MM.1S (cell line): ENCODE results near the gene VGLL4.
A peak's percentile ranks its signal among the peaks of the same experiment; 100 is the strongest.

Source experiments
- DNase-seq: peaks from one replicate; pipeline ENCODE4 v3.0.0-alpha.2; 2015
- H2AFZ ChIP-seq: fragments of 300-600 bp; sonication (generic); 2 replicates; pipeline ENCODE4 v1.6.0; 2016; ENCODE audit warnings: antibody characterized with exemption, low read length
- H3F3A ChIP-seq: fragments of 300-600 bp; sonication (generic); 2 replicates; pipeline ENCODE4 v1.6.1; 2016; ENCODE audit warnings: mild to moderate bottlenecking, antibody characterized with exemption, low read length, moderate library complexity, mixed read lengths; ENCODE audit not compliant: insufficient read depth
- H3K27ac ChIP-seq: fragments of 300-600 bp; sonication (generic); 2 replicates; pipeline ENCODE4 v1.5.1; 2016; ENCODE audit warnings: mild to moderate bottlenecking, low read length
- H3K27me3 ChIP-seq: fragments of 300-600 bp; sonication (generic); replicated peaks from 2 replicates; pipeline ENCODE4 v1.6.0; 2016; ENCODE audit warnings: low read length; ENCODE audit not compliant: insufficient read depth
- H3K36me3 ChIP-seq: fragments of 300-600 bp; sonication (generic); replicated peaks from 2 replicates; pipeline ENCODE4 v1.6.1; 2016; ENCODE audit warnings: mild to moderate bottlenecking, low read length, mixed read lengths; ENCODE audit not compliant: insufficient read depth
- H3K4me1 ChIP-seq: fragments of 300-600 bp; sonication (generic); 2 replicates; pipeline ENCODE4 v1.6.1; 2016; ENCODE audit warnings: low read length, mixed read lengths
- H3K4me2 ChIP-seq: fragments of 300-600 bp; sonication (generic); 2 replicates; pipeline ENCODE4 v1.6.0; 2016; ENCODE audit warnings: low read depth, low read length
- H3K4me3 ChIP-seq: fragments of 300-600 bp; sonication (generic); 2 replicates; pipeline ENCODE4 v1.5.1; 2016; ENCODE audit warnings: low read length, mixed read lengths
- H3K79me2 ChIP-seq: fragments of 300-600 bp; sonication (generic); 2 replicates; pipeline ENCODE4 v1.6.1; 2016; ENCODE audit warnings: mixed run types, low read length, mixed read lengths
- H3K9ac ChIP-seq: fragments of 300-600 bp; sonication (generic); 2 replicates; pipeline ENCODE4 v1.6.1; 2016; ENCODE audit warnings: low read length, mixed read lengths
- H3K9me2 ChIP-seq: fragments of 300-600 bp; sonication (generic); replicated peaks from 2 replicates; pipeline ENCODE4 v1.6.1; 2016; ENCODE audit warnings: mild to moderate bottlenecking, low read length, mixed read lengths; ENCODE audit not compliant: insufficient read depth
- H3K9me3 ChIP-seq: fragments of 300-600 bp; sonication (generic); replicated peaks from 2 replicates; pipeline ENCODE4 v1.6.1; 2016; ENCODE audit warnings: mild to moderate bottlenecking, low read length, mixed read lengths; ENCODE audit not compliant: insufficient read depth
- H4K20me1 ChIP-seq: fragments of 300-600 bp; sonication (generic); 2 replicates; pipeline ENCODE4 v1.6.1; 2016; ENCODE audit warnings: mild to moderate bottlenecking, low read length, moderate library complexity, mixed read lengths; ENCODE audit not compliant: insufficient read depth
- EZH2 ChIP-seq: fragments of 300-600 bp; sonication (generic); optimal IDR thresholded peaks from 2 replicates; pipeline ENCODE3; 2017; ENCODE audit warnings: low read depth, mild to moderate bottlenecking, antibody characterized with exemption, low read length, mixed read lengths
- EZH2phosphoT487 ChIP-seq: fragments of 300-600 bp; sonication (generic); IDR thresholded peaks from 2 replicates; pipeline ENCODE4 v1.6.1; 2018; ENCODE audit warnings: antibody characterized with exemption, low read length
- TF ChIP-seq, protein P1 (sequence below): fragments of 300-600 bp; sonication (generic); IDR thresholded peaks from 2 replicates; pipeline ENCODE4 v1.5.1; 2016; ENCODE audit warnings: antibody characterized with exemption, low read length, mixed read lengths

Gene VGLL4

DNA sequence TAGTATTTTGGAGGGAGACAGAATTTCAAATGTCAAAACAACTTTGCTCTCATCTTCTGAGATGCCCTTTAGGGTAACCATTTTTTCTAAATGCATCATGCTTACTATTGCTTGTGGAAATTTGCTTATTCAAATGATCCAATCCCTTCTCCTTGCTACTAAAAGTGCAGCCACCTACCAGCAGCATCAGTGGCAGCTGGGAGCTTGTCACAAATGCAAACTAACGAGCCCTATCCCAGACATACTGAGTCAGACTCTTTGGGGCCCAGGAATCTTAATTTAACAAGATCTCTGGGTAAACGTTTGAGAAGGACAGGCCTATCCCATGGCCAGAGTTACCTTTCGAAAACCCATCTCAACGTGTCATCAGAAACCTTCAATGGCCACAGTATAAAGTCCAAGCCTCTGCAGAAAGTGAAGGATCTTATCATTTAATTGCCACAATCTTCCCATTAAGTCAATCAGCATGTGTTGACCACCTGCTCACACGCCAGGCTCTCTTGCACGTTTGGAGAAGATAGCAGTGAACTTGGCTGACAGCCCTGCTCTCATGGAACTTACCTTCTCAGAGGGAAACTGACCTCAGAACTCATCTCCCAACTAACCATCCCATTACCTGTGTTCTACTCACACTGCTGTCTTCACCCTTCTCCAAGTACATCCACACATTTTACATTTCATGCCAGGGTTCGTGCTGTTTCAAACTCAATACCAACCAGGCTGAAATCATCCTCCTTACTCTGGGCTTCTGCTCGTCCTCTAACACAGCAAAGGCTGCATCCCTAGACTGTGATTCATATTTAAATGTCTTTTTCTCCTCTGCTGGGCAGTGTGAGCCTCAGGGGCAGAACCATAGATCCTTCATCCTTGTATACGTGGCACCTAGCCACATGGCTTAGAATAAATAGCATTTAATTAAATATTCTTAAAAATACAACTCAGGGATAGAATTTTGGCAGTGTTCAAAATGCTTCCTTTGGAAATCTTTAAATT, 24.8 kb upstream of the VGLL4 start:
- TF ChIP-seq EZH2phosphoT487 (no peak), EZH2 (no peak)
- TF ChIP-seq, protein P1, sequence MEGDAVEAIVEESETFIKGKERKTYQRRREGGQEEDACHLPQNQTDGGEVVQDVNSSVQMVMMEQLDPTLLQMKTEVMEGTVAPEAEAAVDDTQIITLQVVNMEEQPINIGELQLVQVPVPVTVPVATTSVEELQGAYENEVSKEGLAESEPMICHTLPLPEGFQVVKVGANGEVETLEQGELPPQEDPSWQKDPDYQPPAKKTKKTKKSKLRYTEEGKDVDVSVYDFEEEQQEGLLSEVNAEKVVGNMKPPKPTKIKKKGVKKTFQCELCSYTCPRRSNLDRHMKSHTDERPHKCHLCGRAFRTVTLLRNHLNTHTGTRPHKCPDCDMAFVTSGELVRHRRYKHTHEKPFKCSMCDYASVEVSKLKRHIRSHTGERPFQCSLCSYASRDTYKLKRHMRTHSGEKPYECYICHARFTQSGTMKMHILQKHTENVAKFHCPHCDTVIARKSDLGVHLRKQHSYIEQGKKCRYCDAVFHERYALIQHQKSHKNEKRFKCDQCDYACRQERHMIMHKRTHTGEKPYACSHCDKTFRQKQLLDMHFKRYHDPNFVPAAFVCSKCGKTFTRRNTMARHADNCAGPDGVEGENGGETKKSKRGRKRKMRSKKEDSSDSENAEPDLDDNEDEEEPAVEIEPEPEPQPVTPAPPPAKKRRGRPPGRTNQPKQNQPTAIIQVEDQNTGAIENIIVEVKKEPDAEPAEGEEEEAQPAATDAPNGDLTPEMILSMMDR = no peak

DNA sequence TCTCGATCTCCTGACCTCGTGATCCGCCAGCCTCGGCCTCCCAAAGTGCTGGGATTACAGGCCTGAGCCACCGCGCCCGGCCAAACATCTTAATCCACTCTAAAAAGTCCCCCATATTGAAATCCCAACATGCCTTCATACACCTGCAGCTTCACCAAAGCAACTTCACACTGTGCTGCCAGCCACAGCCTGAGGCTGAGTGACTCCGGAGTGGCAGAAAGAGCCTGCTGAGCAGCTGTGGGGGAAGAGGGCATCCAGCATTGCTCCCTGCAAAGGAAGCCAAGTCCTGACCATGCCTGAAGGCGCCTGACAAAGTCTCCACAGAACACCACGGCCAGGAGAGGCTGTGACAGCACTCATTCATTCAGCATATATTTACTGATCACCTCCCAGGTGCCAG, 21.6 kb upstream of the VGLL4 start:
- no peaks in the 10 kb centered on the region for H3K9me3 ChIP-seq
- H3K36me3 ChIP-seq = no peaks in the 10 kb centered on the region
- peaks cover 12% of the 10 kb centered on the region for H3K79me2 ChIP-seq
- no peaks in the 10 kb centered on the region for H3K4me1 ChIP-seq
- no peak overlapping the region for H2AFZ ChIP-seq
- H3K4me2 ChIP-seq = no peak overlapping the region
- H3K9ac ChIP-seq = no peak overlapping the region
- no peak for TF ChIP-seq EZH2phosphoT487
- TF ChIP-seq EZH2 = no peak
- TF ChIP-seq, protein P1 = no peak
- no peaks in the 10 kb centered on the region for H3K9me2 ChIP-seq
- no peaks in the 10 kb centered on the region for H3F3A ChIP-seq
- H4K20me1 ChIP-seq = no peaks in the 10 kb centered on the region; the same call in 1 of the 2 replicates
- no peak for DNase-seq
- H3K27me3 ChIP-seq = no peaks in the 10 kb centered on the region
- no peak overlapping the region for H3K4me3 ChIP-seq
- no peak overlapping the region for H3K27ac ChIP-seq

More for the DNA sequence above, 24.8 kb upstream of the VGLL4 start:
- H3K9me2 ChIP-seq = no peaks in the 10 kb centered on the region
- H3K4me3 ChIP-seq = no peak overlapping the region
- no peaks in the 10 kb centered on the region for H3K9me3 ChIP-seq
- H3K27ac ChIP-seq = no peak overlapping the region
- H4K20me1 ChIP-seq = no peaks in the 10 kb centered on the region; the same call in 1 of the 2 replicates
- H3K36me3 ChIP-seq = no peaks in the 10 kb centered on the region
- no peak for DNase-seq
- H3K4me2 ChIP-seq = no peak overlapping the region
- H3K79me2 ChIP-seq = peaks cover 25% of the 10 kb centered on the region
- H2AFZ ChIP-seq = no peak overlapping the region
- H3K9ac ChIP-seq = no peak overlapping the region
- no peaks in the 10 kb centered on the region for H3F3A ChIP-seq
- H3K4me1 ChIP-seq = no peaks in the 10 kb centered on the region
- no peaks in the 10 kb centered on the region for H3K27me3 ChIP-seq

DNA sequence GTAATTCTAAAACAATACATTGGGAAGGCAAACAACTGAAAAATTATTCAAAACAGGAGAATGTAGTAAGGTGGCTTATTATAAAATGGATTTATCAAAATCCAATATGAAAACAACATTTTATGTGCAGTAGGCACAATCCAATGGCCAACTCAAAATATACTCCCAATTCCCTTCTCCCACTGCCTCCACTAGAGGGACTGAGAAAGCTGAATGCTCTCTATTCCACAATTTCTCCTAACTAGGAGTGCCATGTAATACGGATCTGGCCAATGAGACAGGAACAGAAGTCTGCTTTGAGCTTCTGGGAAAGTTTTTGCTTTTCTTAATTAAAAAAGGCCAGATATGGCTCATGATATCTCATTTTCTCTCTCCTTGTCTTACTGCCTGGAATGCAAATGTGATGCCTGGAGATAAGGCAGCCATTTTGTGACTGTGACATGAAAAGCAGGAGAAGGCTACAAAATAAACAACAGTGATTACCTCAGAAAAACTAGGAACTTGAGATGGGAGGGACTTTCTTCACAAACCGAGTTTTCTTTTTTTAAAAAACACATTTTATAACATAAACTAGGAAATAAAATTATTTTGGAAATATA, 18.8 kb upstream of the VGLL4 start:
- TF ChIP-seq, protein P1 = peak; percentile 9; the same call in 1 of the 2 replicates
- no peak for TF ChIP-seq EZH2
- no peaks in the 10 kb centered on the region for H3F3A ChIP-seq
- H2AFZ ChIP-seq = no peak overlapping the region
- no peak overlapping the region for H3K4me3 ChIP-seq
- no peak for DNase-seq
- H3K4me1 ChIP-seq = no peaks in the 10 kb centered on the region
- H3K27ac ChIP-seq = no peak overlapping the region
- H3K9me2 ChIP-seq = no peaks in the 10 kb centered on the region
- no peaks in the 10 kb centered on the region for H3K27me3 ChIP-seq
- H3K9ac ChIP-seq = no peak overlapping the region
- no peak overlapping the region for H3K4me2 ChIP-seq
- no peaks in the 10 kb centered on the region; the same call in 1 of the 2 replicates for H4K20me1 ChIP-seq
- peaks cover 18% of the 10 kb centered on the region for H3K79me2 ChIP-seq
- H3K36me3 ChIP-seq = no peaks in the 10 kb centered on the region
- no peaks in the 10 kb centered on the region for H3K9me3 ChIP-seq
